GM18511 (cell line): ENCODE measurements around the gene CT47B1.
"Not testable (repeated sequence)": the region's sequence is repeated elsewhere in the genome, so short reads cannot be mapped to it uniquely, and the experiment has no call there.

Source experiments
- ATAC-seq: cut with Tn5 transposase; IDR thresholded peaks from one replicate; pipeline ENCODE4 v1.9.1; 2021; ENCODE audit warnings: mild to moderate bottlenecking, moderate library complexity; ENCODE audit not compliant: unreplicated experiment

CT47B1 gene

DNA sequence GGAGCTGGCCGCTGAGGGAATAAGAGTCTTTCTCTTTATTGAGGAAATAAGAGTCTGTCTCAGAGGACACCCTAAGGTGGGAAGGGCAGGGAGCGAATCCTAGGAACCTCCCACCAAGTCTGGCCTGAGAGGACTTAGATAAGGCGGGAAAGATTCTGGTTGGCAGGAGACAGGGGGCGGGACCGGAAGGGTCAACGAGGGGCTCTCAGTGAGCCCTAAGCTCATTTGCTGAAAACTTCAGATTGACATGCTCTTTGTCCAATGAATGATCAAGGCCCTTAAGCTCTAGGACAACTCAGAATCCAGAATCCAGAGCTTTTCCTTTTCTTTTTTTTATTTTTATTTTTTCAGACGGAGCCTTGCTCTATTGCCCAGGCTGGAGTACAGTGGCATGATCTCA lies at the start of gene CT47B1:
CT47B1 (minus strand) TSS at position 101 of the 400 bp plus-strand sequence. CDS start 196 bp downstream, outside the sequence.
- ATAC-seq: not testable (repeated sequence)

DNA sequence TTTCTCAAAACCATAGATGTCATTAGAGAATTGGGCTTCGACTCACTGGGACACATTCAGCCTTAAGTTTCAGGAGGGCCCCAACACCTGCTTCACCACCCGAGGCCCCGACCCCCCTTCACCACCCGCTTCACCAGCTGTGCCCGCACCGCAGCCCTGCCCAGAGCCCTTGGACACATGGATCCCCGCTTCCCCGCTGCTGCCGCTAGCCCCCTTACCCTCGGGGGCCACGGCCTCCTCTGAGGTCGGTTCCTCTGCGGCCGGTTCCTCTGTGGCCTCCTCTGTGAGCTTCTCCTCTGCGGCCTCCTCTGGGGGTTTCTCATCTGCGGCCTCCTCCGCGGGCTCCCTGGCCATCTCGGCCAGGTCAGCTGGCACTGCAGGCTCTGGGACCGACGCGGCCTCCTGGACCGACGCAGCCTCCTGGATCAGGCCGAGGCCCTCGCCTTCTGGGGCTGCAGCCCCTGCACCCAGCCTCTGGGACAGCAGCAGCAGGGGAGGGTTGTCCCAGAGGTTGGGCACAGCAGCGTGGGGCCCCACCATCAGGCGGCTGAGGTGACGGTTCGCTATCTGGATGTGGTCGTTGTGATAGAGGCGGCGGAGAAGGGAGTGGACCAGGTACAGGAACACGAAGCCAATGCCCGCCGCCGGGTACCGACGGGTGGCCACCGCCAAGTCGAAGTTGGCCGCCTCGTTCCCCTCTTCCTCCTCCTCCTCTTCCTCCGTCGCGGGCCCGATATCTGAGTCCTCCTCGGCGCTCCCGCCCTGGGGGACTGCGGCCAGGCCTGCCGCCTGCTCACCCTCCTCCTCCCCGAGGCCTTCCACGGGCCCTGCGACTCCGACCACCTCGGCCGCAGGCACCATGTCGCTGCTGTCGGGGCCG lies 748 bp downstream of the CT47B1 start:
- no peak for ATAC-seq

DNA sequence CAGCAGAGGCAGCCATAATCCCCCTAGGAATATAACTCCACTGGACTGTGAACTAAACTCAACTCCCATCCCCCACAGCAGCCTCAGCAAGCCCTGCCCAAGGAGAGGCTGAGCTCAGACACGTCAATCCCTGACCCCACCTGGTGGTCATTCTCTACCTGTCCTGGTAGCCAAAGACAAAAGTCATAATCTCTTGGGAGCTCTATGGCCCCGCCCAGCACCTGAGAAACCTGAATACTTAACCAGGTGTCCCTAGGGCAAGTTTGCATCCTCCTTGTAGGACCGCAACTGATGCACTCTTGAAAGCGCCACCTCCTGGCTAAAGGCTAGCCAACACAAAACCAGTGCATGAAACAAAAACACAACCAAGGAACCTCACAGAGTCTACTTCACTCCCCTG lies 18.4 kb downstream of the CT47B1 start:
- ATAC-seq: peak; percentile 51

DNA sequence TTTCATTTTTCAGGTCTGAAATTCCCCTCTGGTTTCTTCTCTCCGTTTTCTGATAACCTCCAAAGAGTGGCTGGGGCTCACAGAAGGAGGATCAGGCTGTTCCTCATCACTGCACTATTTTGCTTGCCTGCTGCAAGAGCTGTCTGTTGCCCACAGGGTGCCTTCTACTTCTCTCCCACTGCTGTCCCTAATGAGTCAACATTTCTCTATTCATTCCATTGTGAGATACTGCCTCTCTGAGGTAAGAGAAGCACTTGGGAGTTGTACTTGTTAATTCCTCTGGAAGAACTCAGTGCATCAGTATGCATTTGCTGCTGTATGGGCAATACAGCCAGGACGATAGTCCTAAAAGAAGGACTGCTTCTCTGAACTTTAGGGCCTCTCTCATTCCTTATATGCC lies 34.8 kb downstream of the CT47B1 start:
- no peak for ATAC-seq

DNA sequence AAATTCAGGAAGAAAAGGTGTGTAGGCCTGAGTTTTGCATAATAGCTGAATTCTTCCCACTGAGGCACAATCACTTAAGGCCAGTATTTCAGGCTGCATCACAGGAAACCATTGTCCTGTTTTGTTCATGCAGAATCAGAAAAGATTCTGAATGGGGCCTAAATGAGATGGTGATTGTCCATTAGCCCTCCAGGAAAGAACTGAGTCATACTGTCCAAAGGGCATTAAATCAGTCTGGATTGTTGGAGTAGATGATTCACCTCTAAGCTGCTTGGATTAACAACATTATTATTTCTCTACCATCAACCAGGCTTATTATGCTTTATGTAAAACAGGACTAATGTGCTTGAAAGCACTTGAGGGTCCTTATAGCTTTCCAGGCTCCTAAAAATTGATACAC lies 36.2 kb downstream of the CT47B1 start:
- ATAC-seq: no peak

DNA sequence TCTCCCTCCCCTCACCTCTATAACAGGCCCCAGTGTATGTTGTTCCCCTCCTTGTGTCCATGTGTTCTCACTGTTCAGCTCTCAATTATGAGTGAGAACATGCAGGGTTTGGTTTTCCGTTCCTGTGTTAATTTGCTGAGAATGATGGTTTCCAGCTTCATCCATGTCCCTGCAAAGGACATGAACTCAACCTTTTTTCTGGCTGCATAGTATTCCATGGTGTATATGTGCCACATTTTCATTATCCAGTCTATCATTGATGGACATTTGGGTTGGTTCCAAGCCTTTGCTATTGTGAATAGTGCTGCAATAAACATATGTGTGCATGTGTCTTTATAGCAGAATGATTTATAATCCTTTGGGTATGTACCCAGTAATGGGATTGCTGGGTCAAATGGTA lies 48.5 kb downstream of the CT47B1 start:
- not testable (repeated sequence) for ATAC-seq

DNA sequence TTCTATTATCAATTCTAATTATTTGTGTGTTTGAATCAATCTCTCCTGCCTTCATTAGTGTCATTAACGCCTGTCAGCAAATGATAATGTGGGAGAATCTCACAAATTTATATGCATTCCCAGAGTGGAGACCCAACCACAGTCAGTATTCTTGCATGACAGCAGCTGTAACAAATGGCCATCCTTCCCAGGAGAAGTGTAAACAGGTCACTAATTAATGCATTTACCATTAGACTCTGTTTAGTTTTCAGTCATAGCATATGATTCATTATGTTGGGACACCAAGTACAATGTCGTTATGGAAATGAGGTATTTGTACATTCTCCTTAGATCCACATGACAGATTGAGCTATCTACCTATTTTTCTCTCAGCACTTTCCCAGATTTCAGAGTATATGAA lies 50.5 kb downstream of the CT47B1 start:
- no peak for ATAC-seq

DNA sequence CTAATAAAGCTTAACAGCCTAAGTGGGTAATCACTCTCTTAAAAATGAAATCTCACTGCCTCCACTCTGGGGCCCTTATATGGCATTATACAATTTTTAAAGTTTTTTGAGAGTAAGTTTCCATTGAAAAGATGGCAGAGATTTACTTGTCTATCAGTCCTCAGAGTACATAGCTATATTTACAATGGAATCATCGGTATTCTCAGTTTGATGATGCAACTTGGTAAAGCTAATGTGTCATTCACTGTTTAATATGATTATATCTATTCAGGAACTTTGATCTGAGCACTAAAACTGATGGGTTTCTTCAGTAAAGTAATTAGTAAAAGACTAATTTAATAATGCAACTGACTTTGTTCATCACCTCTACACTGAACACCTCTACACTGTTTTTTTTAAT lies 51.6 kb downstream of the CT47B1 start:
- no peak for ATAC-seq

DNA sequence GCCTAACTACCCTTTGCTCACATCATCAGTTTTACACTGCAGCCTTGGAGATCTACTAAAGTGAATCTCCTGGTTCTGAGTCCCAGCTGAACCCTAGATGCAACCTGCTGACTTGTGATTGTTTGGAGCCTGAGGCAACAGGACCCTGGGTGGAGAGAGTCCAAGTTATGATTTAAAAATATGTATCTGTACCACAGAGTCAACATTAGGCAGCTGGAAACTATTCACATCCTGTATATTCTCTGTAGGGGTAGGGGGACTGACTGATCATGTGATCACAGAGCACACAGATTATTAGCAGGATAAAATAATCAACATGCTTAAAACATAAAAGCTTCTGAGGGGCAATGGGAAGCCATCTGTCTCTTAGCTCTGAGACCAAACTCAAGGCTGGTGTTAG lies 52.1 kb downstream of the CT47B1 start:
- no peak for ATAC-seq
